HG02759 (cell line): ENCODE results near the gene SRGAP3.

Experiments
- ATAC-seq: cut with Tn5 transposase; IDR thresholded peaks from one replicate; pipeline ENCODE4 v1.9.1; 2021; ENCODE audit warnings: mild to moderate bottlenecking, moderate library complexity; ENCODE audit not compliant: unreplicated experiment

The SRGAP3 gene

GRCh38 chr3:8979262-8979661, 270.2 kb downstream of the SRGAP3 start:
- ATAC-seq, result no peak

- no peak for ATAC-seq
Measured at GRCh38 chr3:8978551-8978950, 270.9 kb downstream of the SRGAP3 start.

DNA sequence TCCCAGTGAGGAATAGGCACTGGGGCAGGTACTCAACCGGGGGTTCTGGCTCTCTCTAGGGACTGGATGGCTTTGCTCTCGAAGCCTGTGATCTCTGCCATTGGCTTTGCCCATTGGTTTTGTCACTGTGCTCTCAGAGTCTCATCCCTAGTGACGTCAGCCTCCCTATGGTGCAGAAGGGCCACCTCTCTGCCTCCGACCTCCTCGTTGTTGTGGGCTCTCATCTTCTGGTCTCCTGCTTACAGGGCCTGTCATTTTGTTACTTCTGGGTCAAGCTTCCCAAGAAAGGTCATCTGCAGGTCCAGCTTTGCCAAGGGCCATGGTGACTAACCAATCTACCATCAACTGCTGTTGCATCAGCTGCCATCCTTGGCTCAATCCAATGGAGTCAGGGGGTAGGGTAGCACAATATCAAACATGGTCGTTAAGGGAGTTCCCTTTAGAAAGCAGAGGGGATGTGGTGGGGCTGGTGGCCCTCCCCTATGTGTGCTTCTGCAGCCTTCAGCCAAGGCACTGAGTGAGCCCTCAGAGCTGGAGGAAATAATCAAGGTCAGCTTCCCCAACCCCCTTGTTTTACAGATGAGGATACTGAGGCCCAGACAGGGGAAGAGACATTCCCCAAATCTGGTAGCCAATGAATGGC, 272.8 kb downstream of the SRGAP3 start:
- ATAC-seq, result no peak

GRCh38 chr3:8975081-8976020, 274.1 kb downstream of the SRGAP3 start:
- ATAC-seq, result no peak

- no peak for ATAC-seq
Measured at GRCh38 chr3:8974458-8974857, 275.0 kb downstream of the SRGAP3 start.

DNA sequence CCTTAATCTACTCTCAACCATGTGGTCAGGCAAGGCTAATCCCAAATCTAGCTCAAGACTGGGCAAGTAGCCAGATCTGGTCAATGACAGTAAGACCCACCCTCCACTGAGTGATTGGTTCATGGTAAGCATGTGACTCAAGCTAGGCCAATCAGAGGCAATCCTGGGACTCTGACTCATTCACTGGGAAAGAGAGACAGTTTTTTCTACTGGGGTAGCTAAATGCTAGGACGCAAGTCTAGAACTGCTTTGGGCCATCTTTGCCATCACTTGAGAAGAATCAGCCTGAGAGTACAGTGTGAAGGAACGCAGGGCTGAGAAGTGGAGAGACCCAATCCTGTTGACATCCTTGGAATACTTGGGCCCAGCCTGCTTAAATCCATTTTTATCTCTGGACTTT, 276.8 kb downstream of the SRGAP3 start:
- ATAC-seq, result peak; percentile 57

DNA sequence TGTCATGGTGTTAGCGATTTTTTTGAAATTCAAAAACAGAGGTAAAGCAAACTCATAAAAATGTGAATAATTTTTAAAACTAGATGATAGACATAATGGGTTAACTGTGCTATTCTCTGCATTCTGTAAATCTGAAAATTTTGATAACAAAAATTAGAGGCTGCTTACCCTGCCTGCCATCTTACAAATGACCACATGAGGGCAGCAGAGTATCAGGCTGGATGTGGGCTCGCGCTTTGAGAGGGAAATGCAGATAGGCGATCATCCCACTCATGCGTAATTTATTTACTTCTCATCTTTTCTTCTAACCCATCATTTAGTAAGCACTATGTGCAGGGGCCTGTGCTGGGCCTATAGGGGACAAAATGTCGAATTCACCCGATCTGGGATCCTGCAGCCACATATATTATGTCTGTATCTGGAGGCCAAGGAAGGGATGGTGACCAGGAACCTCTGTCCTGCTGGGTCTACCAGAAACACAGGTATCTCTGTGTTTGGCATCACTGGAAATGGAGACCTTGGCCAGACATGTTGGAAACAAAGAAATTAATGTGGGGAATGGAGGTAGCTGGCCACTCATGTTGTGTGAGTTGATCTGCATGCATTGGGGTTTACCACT, 278.4 kb downstream of the SRGAP3 start:
- peak; percentile 56 for ATAC-seq

GRCh38 chr3:8969241-8969640, 280.2 kb downstream of the SRGAP3 start:
- ATAC-seq, result no peak

GRCh38 chr3:8968375-8968882, 281.0 kb downstream of the SRGAP3 start:
- no peak for ATAC-seq

GRCh38 chr3:8967553-8967952, 281.9 kb downstream of the SRGAP3 start:
- no peak for ATAC-seq

- ATAC-seq, result no peak
Measured at GRCh38 chr3:8966820-8967348, 282.6 kb downstream of the SRGAP3 start.

DNA sequence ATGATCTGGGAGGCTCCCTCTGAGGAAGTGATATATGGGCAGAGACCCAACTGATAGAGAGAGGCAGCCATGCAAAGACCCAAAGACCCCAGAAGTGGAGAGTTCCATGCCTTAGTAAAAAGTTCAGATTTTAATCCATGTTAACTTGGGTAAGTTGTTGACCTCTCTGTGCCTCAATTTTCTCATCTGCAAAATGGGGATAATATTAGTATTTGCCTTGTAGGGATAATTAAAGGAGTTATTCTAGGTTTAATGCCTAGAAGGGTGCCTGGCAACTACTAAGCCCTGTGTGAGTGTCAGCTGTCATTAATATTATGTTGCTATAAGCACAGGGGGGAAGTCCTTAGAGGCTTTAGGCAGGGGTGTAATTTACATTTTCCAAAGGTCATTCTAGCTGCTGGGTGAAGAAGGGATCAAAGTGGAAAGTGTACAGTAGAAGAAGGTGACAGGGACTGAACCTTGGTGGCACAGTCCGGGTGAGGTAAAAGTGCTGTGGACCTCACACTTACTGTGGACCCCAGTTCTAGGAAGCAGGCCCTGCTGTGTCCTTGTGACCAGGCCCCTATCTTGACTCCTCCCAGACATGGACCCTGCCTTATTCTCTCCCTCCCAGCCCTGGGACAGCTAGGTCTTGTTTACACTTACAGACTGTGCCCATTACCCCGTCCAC, 283.2 kb downstream of the SRGAP3 start:
- ATAC-seq, result no peak

DNA sequence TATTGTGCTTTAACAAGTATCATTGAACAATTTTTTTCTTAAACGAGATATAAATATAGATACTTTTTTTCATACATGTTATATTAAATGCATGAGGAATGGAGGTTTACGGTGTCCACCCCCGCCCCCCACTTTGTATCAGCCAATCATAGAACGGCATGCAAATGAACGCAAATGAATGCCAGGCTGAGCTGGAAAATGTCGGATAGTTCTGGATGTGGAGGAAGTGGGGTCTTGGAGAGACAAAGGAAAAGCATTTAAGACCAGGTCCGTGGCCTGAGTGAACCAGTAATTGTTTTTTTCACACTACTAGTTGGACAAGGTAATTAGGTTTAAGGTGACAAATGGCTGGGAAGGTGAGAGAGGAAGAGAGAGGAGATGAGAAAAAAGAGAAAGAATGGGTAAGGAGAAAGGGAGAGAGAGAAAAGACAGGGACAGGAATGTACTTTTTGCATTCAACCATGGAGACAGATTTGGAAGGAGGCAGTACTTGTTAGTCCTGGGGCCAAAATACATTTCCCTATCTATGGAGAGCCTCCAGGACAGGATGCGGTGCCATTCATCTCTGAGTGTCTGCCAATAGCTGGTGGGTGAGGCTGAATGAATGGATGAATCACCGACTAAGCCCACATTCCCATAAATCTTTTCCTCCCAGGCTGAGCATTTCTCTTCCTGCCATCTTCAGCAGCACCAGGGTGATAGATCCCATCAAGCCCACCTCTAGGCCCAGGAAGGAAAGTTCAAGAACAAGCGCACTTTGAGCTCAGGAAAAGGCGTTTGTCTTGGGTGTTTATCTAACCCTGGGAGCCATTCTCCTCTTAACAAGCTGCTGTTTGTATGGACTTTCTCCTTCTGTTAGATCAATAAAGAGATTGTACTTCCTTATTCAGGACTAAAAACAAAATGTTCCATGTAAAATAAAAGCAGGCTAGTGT, 284.7 kb downstream of the SRGAP3 start:
- no peak for ATAC-seq

DNA sequence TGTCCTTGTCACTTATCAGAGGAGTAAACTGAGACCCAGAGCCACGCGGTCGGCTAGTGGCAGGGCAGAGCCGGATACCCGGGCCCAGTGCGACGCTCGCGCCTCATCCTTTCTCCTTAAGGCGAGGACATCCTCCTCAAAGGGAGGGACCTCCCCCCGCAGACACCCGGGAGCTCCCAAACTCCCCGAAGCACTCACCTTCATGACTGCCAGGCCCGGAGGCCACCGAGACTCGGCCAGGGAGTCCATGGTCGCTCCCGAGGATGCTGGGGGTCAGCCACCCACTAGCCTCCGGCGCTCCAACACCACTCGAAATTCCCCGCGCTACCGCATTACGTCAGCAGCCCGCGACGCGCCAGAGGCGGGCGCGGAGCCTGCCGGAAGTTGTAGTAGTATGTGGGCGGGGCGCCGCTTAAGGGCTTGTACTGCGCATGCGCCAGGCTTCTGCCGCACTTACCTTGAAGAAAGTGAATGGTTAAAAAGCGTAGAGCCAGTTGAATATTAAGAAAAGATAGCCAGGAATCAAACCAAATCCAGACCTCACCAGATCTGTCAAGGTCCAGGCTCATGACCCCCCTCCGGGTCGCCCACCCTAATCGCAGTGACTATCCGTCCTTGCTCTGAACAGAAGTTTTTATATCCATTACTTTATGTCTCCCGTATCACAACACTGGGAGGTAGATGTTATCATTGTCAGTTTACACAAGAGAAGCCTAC, 286.2 kb downstream of the SRGAP3 start, which contains the start of gene RAD18:
Gene RAD18 (minus strand): TSS at position 336 of the 717 bp plus-strand sequence. CDS start 87 bp downstream, at position 249.
- peak; percentile 93 for ATAC-seq

DNA sequence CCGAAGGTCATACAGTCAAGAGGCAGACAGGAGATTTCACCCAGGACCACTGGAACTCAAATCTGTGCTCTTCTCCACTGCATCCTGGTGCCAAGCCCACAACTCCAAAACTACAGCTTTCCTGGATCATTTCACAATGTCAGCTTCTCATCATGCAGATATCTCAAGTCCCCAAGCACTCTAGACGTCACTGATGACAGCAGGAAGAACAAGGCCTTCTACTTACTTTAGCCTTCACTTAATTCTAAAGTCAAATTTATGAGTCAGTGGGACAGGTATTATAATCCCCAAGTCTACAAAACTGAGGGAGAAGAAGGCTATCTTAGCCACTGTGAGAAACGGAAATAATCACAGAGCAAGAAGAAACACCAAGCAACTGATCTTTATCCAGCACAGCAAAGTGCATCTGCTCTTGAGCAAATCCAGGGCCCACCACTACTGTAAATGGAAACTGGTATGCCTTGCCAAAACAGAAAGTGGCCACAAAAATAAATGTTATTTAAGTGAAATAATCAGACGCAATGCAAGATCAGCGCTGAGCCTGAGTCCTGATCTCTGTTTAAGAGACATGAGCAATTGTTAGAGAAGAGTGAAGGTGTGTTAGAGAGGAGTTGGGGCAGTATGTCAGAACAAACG, 287.1 kb downstream of the SRGAP3 start:
- ATAC-seq, result no peak

- no peak for ATAC-seq
Measured at GRCh38 chr3:8959668-8960067, 289.8 kb downstream of the SRGAP3 start.

- ATAC-seq, result peak; percentile 84
Measured at GRCh38 chr3:8954938-8955763, 294.3 kb downstream of the SRGAP3 start.

GRCh38 chr3:8953313-8953712, 296.1 kb downstream of the SRGAP3 start:
- ATAC-seq, result no peak
